ENCODE results near the gene VSTM2L.
"Not testable (repeated sequence)": the region's sequence is repeated elsewhere in the genome, so short reads cannot be mapped to it uniquely, and the experiment has no call there.

The VSTM2L gene

DNA sequence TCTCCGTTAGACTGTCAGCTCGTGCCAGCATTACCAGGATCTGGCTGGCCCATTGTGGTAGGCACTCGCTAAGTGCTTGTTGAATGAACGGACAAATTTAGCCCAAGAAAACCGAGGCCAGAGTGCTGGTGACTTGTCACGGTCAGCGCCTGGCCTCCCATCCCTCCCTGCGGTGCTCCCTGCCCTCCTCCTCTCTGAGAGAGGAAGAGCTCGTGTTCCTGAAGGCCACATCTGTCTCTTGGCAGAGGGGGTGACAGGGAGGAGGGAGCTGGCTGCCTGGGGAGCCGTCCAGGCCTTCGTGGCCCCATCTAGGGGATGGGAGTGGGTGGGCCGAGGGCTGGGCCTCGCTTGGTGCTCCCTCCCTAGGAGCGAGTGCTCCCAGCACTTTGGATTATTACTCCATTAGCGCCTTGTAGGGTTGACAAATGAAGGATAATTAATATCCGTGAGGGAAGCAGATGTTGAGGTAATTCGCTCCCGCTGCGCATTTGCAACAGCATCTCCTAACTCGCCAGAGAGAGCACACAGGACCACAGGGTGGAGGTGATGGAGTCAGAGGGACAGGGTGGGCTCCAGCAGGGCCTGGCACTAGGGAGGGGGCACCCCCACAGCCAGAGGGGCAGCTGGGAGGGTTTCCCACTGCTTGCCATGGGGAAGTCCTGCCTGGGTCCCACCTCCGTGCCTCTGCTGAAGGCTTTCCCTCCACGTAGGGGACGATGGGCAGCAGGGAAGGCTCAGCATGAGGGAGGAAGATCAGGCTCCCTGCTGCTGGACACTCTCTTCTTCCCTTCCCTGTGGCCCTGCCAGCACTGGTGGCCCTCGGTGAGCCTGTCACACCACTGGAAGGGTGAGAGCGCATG lies 37.0 kb downstream of the VSTM2L start:
- no peak for DNase-seq

DNA sequence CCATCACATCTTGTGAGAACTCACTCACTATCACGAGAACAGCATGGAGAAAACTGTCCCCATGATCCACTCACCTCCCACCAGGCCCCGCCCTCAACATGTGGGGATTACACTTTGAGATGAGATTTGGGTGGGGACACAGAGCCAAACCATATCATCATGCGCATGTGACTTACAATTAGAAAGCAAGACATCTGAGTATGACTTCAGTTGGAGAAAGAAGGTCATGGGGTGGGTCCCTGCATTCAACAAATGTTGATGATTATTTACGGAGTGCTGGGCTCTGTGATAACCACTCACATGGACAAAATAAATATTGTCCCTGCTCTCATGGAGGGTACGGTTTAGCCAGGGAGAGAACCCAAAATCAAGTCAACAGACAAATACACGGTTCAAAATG lies 37.9 kb downstream of the VSTM2L start:
- DNase-seq: no peak

DNA sequence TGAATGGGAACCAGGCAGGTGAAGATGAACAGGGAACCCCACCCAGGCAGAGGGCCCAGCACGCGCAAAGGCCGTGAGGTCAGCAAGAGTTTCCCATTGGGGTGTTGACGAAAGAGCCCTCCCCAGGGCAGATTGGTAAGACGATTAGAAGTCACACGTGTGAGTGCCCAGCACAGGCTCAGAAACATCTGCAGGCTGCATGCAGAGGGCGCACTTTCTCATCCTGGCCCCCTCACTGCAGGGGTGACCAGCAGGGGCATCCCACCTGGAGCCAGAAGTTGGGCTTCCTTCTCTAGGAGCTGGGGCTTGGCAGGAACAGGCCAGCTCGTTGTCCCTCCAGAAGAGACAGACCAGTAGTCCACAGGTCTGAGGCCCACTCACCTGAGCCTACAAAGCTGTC lies 38.4 kb downstream of the VSTM2L start:
- DNase-seq: no peak

DNA sequence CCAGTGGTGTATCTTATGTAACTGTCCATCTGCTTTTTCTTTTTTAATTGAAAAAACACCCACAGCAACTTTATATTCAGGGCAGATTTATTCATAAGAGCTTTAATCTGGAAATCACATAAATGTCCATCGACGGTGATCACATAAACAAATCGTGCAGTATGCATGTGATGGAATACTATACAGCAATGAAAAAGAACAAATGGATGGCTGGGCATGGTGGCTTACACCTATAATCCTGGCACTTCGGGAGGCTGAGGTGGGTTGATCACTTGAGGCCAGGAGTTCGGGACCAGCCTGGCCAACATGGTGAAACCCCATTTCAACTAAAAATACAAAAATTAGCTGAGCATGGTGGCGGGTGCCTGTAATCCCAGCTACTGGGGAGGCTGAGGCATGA lies 39.1 kb downstream of the VSTM2L start:
- no peak for DNase-seq

DNA sequence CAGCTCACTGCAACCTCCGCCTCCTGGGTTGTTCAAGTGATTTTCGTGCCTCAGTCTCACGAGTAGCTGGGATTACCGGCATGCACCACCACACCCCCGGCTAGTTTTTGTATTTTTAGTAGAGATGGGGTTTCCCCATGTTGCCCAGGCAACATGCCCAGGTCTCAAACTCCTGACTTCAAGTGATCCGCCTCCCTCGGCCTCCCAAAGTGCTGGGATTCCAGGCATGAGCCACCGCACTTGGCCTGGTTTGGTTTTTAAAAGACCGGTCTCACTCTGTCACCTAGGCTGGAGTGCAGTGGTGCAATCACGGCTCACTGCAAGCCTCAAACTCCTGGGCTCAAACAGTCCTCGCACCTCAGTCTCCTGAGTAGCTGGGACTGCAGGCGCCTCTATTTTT lies 40.1 kb downstream of the VSTM2L start:
- DNase-seq: no peak

DNA sequence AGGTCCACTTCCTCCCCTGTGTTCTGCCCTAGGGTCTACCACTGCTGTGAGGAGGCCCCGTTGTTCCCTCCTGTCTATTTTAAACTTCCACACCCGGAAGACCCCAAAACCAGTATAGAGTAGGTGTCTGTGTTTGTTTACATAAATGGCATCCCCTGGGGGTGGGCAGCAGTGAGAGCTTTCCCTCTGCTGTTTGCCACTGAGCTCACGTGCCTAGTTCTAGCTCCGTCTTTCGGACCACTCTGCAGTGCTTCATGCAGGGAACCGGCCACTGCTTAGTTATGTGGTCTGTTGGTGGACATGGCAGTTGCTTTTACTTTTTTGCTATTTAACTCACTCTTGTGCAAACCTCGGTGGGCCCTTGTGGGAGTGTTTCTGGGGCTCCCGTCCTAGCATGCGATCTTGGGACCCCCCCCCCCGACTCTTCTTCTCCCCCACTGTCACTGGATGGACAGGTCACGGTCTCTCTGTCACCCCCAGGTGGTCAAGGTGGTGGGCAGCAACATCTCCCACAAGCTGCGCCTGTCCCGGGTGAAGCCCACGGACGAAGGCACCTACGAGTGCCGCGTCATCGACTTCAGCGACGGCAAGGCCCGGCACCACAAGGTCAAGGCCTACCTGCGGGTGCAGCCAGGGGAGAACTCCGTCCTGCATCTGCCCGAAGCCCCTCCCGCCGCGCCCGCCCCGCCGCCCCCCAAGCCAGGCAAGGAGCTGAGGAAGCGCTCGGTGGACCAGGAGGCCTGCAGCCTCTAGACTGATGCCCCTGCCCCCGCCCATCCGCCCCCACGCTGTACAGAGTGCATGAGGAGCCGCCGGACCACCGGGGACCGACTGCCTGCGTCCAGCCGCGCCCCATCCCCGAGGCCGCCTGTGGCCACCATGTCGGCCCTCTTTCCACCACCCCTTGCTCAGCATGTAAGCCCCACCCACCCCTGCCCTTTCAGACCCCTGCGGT lies 40.9 kb downstream of the VSTM2L start:
- DNase-seq: no peak

DNA sequence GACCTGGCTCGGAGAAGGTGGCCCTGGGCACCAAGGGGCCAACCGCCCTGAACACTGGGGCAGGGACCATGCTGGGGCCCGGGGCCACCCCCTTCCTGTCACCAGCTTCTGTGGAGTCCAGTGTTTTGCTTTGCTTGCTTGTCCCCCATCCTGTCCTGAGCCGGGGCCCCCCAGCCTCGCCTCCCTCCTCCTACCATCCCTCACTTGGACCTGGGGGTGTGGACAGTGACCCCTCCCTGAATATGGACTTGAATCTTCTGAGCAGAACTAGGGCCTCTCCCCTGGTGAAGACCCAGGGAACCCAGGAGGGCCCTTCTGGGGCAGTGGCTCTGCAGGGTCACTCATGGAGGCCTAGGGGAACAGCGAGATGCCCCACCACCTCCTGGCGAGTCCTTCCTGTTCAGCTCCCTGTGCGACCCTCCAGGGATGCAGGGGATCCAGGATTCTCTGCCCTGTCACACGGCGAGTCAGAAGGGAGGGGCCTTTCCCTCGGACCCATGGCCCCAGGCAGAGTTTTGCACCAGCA lies 41.6 kb downstream of the VSTM2L start:
- DNase-seq: no peak

- no peak for DNase-seq
Measured at GRCh38 chr20:37945091-37945547, 42.2 kb downstream of the VSTM2L start.

DNA sequence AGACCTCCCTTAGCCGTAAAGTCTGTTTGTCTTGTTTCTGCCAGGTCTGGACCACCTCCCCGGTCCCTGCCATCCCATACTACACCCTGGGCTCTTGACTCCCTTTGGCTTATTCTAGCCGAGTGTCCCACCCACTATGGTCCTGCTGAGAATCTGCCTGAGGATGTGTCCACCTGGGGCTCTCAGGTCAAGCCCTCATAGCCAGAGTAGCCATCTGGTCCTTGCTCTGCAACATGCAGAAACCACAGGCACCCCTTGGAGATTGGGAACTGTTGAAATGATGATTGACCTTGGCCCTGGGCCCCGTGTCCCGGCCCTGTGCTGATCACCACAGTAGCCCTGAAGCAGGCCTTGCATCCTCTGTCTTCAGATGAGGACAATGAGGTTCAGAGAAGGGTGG lies 44.0 kb downstream of the VSTM2L start:
- no peak for DNase-seq

DNA sequence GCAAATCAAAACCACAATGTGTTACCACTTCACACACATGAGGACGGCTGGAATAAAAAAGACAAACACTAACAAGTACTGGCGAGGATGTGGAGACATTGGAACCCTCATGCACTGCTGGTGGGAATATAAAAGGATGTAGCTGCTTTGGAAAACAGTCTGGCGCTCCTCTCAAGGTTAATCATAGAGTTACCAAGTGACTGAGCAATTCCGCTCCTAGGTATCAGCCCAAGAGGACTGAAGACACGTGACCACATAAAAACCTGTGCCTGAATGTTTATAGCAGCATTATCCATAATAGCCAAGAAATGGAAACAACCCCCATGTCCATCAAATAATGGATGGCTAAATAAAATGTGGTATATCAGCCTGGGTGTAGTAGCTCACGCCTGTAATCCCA lies 45.0 kb downstream of the VSTM2L start:
- no peak for DNase-seq

DNA sequence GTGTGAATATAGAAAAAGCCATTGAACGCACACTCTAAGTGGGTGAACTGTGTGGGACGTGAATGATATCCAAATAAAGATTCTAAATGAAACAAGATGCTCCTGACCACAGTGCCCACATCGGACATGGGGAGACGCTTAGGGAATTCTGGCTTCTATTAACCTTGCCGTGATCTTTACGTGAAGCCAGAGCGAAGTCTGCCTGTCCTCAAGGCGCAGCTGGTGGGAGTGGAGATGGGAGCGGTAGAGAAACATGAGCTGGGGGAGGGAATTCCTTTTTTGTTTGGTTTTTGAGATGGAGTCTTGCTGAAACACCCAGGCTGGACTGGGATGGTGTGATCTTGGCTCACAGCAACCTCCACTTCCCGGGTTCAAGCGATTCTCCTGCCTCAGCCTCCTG lies 46.0 kb downstream of the VSTM2L start:
- DNase-seq: no peak

GRCh38 chr20:37954190-37954589 lies 51.3 kb downstream of the VSTM2L start:
- DNase-seq: no peak

GRCh38 chr20:37954626-37955025 lies 51.7 kb downstream of the VSTM2L start:
- no peak for DNase-seq

DNA sequence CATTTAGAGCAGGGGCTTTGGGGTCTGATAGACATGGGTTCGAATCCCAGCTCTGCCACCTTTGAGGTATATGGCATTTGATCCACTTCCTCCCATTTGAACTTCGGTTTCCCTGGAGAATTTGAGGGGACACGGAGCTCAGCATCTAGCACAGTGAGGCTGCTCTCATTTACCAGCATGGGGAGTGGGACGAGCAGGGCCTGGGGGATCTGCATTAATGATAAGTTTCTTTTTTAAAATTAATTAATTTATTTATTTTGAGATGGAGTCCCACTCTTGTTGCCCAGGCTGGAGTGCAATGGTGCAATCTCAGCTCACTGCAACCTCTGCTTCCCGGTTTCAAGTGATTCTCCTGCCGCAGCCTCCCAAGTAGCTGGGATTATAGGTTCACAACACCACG lies 52.6 kb downstream of the VSTM2L start:
- DNase-seq: no peak

DNA sequence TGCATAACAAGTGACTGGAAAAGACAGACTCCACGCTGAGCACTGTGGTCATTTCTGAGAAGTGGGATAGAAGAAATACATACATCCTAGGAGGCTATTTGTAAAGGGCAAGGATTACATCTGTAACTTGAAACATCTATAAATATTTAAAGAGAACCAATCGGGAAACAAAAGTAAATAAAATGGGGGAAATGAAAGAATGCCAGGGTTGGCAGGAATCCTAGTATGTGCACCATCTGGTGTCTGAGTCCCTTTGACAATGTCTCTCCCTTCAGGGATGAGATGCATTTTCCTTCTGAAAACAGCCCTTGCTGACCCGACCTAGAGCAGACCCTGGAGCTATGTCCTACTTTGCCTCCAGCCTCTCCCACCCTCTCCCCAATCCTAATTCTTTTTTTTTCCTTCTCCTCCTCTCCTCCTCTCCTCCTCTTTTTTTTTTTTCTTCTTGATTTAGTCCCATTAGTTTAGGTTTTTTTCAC lies 53.2 kb downstream of the VSTM2L start:
- DNase-seq: no peak

- DNase-seq: no peak
Measured at GRCh38 chr20:37958856-37959520, 56.1 kb downstream of the VSTM2L start.

DNA sequence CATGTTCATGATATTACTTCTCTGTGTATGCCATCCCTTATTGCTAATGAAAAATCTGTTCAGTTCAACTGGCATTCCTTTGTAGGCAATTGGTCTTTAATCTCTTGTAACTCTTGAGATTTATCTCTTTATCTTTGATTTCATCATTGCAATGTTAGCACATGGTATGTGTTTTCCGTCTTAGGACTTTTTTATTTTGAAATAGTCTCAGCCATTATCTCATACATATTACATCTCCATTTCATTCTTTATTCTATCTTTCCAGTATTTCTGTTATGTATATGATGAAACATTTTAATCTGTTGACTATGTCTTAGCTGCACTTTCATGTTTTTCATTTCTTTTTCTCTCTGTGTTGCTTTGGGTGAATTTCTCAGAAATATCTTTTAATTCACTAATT lies 58.1 kb downstream of the VSTM2L start:
- DNase-seq: no peak

- not testable (repeated sequence) for DNase-seq
Measured at GRCh38 chr20:37963483-37963882, 60.6 kb downstream of the VSTM2L start.

DNA sequence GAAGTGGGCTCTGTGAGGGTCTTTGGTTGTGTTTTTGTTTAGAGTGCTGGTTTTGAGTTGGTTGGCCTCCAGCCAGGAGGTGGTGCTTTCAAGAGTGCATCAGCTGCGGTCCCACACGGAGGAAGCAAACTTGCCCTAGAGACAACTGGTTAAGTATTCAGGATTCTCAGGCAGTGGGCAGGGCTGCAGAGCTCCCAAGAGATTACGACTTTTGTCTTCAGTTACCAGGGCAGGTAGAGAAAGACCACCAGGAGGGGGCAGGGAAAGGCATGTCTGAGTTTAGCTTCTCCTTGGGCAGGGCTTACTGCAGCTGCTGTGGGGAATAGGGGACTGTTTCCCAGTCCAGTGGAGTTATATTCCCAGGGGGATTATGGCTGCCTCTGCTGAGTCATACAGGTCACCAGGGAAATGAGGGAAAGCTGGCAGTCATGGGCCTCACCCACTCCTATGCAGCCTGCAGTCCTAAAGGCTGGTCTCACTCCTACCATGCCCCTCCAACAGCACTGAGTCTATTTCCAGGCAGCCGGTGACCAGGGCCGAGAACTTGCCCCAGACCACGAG lies 66.0 kb downstream of the VSTM2L start:
- no peak for DNase-seq

GRCh38 chr20:37969949-37970855 lies 67.3 kb downstream of the VSTM2L start:
- DNase-seq: no peak

DNA sequence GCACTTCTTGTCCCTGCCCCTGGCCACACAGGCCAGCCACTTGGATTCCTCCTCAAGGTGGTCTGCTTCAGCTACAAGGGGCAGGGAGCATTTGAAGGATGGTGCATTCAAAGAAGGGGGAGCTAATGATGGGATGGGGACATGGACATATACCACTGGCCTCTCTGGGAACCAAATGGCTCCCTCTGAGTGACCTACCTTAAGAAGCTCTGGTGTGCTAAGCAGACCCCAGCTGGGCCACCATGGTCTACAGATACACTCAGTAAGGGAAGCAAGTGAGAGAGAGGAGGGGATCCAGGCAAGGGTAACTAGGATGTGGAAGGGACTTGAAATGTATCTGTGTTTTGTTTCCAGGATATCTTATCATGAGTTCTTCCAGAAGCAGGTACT lies 67.9 kb downstream of the VSTM2L start:
- no peak for DNase-seq
